HUES64 (cell line): ENCODE measurements around the gene RNF187.

ENCODE experiments used
- H3K27ac ChIP-seq: 2 replicates; pipeline ENCODE4 v1.7.0; 2013; ENCODE audit warnings: low read depth, low read length, inconsistent platforms
- H3K27me3 ChIP-seq: 2 replicates; pipeline ENCODE4 v1.6.1; 2013; ENCODE audit warnings: mild to moderate bottlenecking, low read length; ENCODE audit not compliant: insufficient read depth
- H3K36me3 ChIP-seq: 2 replicates; pipeline ENCODE4 v1.6.1; 2013; ENCODE audit warnings: mild to moderate bottlenecking, low read length; ENCODE audit not compliant: insufficient read depth
- H3K4me1 ChIP-seq: 2 replicates; pipeline ENCODE4 v1.6.1; 2013; ENCODE audit warnings: mild to moderate bottlenecking, low read length, moderate library complexity; ENCODE audit not compliant: insufficient read depth
- H3K4me3 ChIP-seq: 2 replicates; pipeline ENCODE4 v1.5.1; 2013; ENCODE audit warnings: mild to moderate bottlenecking, low read length, moderate library complexity
- H3K9ac ChIP-seq: 2 replicates; pipeline ENCODE4 v1.6.1; 2013; ENCODE audit warnings: mild to moderate bottlenecking, low read depth, low read length
- H3K9me3 ChIP-seq: 2 replicates; pipeline ENCODE4 v1.6.1; 2013; ENCODE audit warnings: low read depth, low read length; ENCODE audit not compliant: insufficient read depth
- WGBS: fragments of 150-250, 120-280 bp; methylation state at CpG from one replicate; pipeline ENCODE4 v1.1.7; 2013; ENCODE audit warnings: missing lambda C conversion rate; 5-methylcytosine and 5-hydroxymethylcytosine counted together

Gene RNF187

DNA sequence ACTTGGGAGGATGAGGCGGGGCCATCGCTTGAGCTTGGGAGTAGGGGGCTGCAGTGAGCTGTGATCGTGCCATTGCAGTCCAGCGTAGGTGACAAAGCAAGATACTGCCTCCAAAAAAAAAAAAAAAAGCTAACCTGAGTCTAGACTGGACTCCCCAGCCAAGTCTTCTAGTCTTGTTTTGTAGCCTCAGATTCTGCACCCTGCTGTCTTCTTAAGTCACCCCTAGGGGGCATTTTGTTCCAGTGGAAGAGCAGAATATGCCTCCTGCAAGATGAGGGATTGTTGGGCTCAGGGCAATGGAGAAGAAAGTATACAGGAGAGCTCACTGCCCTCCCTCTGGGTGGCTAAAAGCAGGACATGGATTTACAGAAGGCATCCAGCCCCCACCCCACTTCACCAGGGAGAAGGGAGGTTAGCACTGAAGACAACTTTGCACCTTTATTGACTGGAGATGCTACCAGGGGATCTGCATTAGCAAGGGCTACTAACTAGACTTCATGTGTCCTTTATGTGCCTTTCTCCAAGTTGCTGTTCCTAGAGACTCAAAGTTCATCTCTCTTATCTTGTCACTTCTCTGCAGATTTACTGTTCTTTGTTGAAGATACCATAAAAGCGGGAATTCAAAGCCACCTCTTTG is 15.3 kb upstream of the RNF187 start:
- Histone ChIP-seq H3K27me3 (peaks cover 14% of the 10 kb centered on the region), H3K9me3 (no peaks in the 10 kb centered on the region), H3K27ac (no peak overlapping the region), H3K4me1 (peaks cover 21% of the 10 kb centered on the region), H3K4me3 (no peak overlapping the region), H3K36me3 (no peaks in the 10 kb centered on the region), H3K9ac (no peak overlapping the region)
- WGBS, result 81% methylated on average over 4 of the region's 5 CpGs

DNA sequence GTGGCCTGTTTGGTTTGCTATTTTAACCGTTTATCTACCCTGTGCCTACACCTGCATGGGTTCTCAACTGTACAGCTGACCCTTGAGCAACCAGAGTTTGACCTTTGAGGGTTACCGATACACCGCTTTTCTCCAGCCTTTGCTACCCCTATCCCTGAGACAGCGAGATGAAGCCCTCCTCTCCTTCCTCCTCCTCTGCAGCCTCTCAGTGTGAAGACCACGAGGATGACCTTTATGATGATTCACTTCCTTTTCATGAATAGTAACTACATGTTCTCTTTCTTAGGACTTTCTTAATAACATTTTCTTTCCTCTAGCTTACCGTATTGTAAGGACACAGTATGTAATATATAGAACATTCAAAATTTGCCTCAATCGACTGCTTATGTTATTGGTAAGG is 14.5 kb upstream of the RNF187 start:
- no peak overlapping the region for H3K9ac ChIP-seq
- no peaks in the 10 kb centered on the region for H3K36me3 ChIP-seq
- 81% methylated on average over 6 of the region's 7 CpGs for WGBS
- H3K27me3 ChIP-seq, result peaks cover 7% of the 10 kb centered on the region
- H3K27ac ChIP-seq, result no peak overlapping the region
- H3K4me3 ChIP-seq, result no peak overlapping the region
- no peaks in the 10 kb centered on the region for H3K9me3 ChIP-seq
- H3K4me1 ChIP-seq, result peaks cover 26% of the 10 kb centered on the region

DNA sequence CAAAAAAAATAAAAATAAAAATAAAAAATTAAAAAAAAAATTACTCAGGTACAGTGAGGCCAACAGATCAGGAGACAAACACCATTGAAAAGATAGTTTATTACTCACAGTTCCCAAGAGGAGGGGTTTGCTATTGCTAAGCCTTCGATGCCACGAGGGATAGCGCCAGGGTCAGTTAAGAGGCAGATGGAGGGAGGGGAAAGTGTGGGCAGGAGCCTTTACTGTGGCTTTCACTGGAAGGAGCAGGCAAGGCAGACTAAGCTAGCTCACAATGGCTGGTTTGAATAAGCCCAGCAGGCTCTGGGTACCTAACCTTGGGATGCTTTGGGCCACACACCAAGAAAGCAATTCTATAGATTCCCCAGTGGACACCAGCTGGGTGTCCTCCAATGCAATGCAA is 12.7 kb upstream of the RNF187 start:
- Histone ChIP-seq H3K27ac (no peak overlapping the region), H3K4me1 (peaks cover 34% of the 10 kb centered on the region), H3K9ac (no peak overlapping the region), H3K27me3 (peaks cover 3% of the 10 kb centered on the region; the same call in 1 of the 2 replicates), H3K36me3 (no peaks in the 10 kb centered on the region), H3K9me3 (no peaks in the 10 kb centered on the region), H3K4me3 (no peak overlapping the region)
- 53% methylated on average over 3 of the region's 3 CpGs for WGBS

- Histone ChIP-seq H3K36me3 (no peaks in the 10 kb centered on the region), H3K9me3 (no peaks in the 10 kb centered on the region), H3K27ac (no peak overlapping the region), H3K4me1 (peaks cover 34% of the 10 kb centered on the region), H3K4me3 (no peak overlapping the region), H3K27me3 (peaks cover 3% of the 10 kb centered on the region; the same call in 1 of the 2 replicates), H3K9ac (no peak overlapping the region)
- WGBS, result 83% methylated on average over 2 of the region's 2 CpGs
These were observed 11.4 kb upstream of the RNF187 start for GRCh38 chr1:228475812-228476211.

- no peak overlapping the region for H3K4me3 ChIP-seq
- H3K27me3 ChIP-seq, result peaks cover 3% of the 10 kb centered on the region; the same call in 1 of the 2 replicates
- no peak overlapping the region for H3K9ac ChIP-seq
- H3K36me3 ChIP-seq, result no peaks in the 10 kb centered on the region
- H3K4me1 ChIP-seq, result peaks cover 34% of the 10 kb centered on the region
- 90% methylated on average over 4 of the region's 4 CpGs for WGBS
- H3K27ac ChIP-seq, result no peak overlapping the region
- no peaks in the 10 kb centered on the region for H3K9me3 ChIP-seq
These were observed 9.9 kb upstream of the RNF187 start for GRCh38 chr1:228477263-228477662.

DNA sequence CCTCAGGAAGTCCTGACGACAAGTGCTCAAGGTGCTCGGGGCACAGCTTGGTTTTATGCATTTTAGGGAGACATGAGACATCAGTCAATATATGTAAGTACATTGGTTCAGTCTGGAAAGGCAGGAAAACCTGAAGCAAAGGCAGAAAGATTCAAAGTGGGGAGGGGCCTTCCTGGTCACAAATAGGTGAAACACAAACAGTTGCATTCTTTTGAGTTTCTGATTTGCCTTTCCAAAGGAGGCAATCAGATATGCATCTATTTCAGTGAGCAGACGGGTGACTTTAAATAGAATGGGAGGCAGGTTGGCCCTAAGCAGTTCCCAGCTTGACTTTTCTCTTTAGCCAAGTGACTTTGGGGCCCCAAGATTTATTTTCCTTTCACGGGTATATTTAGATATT is 8.9 kb upstream of the RNF187 start:
- peaks cover 3% of the 10 kb centered on the region; the same call in 1 of the 2 replicates for H3K27me3 ChIP-seq
- H3K36me3 ChIP-seq, result no peaks in the 10 kb centered on the region
- H3K9me3 ChIP-seq, result no peaks in the 10 kb centered on the region
- H3K4me3 ChIP-seq, result 0 out of 2 replicates have a peak overlapping the region, but pooled peaks have one; percentile 10
- no peak overlapping the region for H3K9ac ChIP-seq
- H3K4me1 ChIP-seq, result peaks cover 34% of the 10 kb centered on the region
- peak overlapping the region; percentile 69; the same call in 1 of the 2 replicates for H3K27ac ChIP-seq
- WGBS, result 12% methylated on average over 3 of the region's 4 CpGs

- H3K27me3 ChIP-seq, result peaks cover 3% of the 10 kb centered on the region; the same call in 1 of the 2 replicates
- WGBS, result 45% methylated on average over 9 of the region's 10 CpGs
- H3K4me3 ChIP-seq, result no peak overlapping the region
- no peak overlapping the region for H3K9ac ChIP-seq
- H3K9me3 ChIP-seq, result no peaks in the 10 kb centered on the region
- no peaks in the 10 kb centered on the region for H3K36me3 ChIP-seq
- peaks cover 34% of the 10 kb centered on the region for H3K4me1 ChIP-seq
- H3K27ac ChIP-seq, result peak overlapping the region; percentile 69; the same call in 1 of the 2 replicates
These were observed 8.1 kb upstream of the RNF187 start for GRCh38 chr1:228478912-228479711.

- H3K27me3 ChIP-seq, result no peaks in the 10 kb centered on the region
- no peaks in the 10 kb centered on the region for H3K36me3 ChIP-seq
- no peak overlapping the region for H3K27ac ChIP-seq
- no peaks in the 10 kb centered on the region for H3K9me3 ChIP-seq
- no peak overlapping the region for H3K9ac ChIP-seq
- H3K4me3 ChIP-seq, result no peak overlapping the region
- peaks cover 10% of the 10 kb centered on the region for H3K4me1 ChIP-seq
- no CpG with 5 or more reads among the region's 1 CpG for WGBS
These were observed 3.4 kb upstream of the RNF187 start for GRCh38 chr1:228483789-228484188.

DNA sequence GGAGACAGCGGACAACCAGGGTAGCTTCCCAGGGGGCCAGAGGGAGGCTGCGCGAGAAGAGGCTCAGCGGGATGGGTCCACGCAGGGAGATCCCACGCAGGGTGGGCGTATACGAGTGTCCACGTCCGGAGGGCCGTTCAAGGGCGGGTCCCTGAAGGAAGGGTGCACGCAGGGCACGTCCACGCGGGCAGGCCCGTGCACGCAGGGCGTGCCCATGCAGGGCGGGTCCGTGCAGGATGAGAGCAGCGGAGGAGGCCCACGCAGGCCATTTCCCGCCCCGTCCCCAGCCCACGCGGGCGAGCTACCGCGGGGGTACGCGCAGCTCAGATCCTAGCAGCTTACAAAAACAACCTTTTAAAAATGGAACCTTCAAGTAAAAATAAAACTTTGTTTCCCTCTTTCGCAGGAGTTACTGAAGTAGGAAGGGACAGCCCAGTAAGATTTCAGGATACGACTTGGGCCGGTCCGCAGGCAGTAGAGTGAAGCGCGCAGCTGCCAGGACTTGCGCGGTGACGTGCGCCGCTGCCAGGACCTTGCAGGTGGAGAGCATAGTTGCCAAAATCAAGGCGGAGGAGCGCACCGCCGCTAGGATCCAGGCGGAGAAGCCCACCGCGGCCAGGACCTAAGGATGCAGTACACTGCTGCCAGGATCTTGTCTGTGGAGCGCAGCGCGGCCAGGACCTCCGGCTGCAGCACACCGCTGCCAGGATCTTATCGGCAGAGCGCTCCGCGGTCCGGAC is 416 bp upstream of the RNF187 start:
- peak overlapping the region; percentile 84 for H3K9ac ChIP-seq
- peaks cover 23% of the 10 kb centered on the region for H3K36me3 ChIP-seq
- no peaks in the 10 kb centered on the region for H3K4me1 ChIP-seq
- WGBS, result under 1% methylated on average over 60 of the region's 60 CpGs
- peak overlapping the region; percentile 99 for H3K27ac ChIP-seq
- no peaks in the 10 kb centered on the region for H3K27me3 ChIP-seq
- H3K4me3 ChIP-seq, result peak overlapping the region; percentile 80
- H3K9me3 ChIP-seq, result no peaks in the 10 kb centered on the region

DNA sequence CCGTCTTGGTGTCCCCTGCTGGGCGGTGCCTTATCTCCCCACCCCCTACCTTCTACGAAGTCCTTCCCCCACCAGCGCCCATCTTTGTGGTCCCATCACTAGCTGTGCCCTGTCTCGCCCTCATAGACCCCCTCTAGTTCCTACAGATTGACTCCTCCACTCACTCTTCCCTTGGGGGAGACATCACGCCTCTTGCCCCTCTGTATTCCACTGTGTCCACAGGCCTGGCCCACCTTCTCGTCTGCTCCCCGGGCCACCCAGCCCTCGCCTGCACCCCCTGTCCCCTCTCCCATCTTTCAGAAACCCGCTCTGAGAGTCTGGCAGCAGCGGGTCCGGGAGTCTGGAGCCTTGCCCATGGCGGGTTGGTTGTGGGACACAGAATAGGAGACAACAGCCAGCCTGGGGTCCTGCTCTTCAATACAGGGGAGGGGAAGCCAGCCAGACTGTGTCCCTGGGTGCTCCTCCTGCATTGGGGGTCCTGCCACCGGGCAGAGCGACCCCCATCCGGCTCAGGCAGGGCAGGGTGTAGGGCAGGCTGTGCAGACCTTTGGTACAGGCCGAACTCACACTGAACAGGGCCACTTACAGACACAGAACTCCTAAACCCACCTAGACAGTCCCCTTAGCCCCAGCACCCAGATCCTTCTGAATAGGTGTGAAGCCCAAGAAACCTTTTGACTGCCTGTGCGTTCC is 1.1 kb downstream of the RNF187 start:
- Histone ChIP-seq H3K27me3 (no peaks in the 10 kb centered on the region), H3K9me3 (no peaks in the 10 kb centered on the region), H3K36me3 (peaks cover 33% of the 10 kb centered on the region), H3K4me3 (peak overlapping the region; percentile 80), H3K4me1 (no peaks in the 10 kb centered on the region), H3K9ac (peak overlapping the region; percentile 38), H3K27ac (no peak overlapping the region)
- WGBS, result 57% methylated on average over 18 of the region's 18 CpGs
